ENCODE measurements around the gene ENAH.

DNA sequence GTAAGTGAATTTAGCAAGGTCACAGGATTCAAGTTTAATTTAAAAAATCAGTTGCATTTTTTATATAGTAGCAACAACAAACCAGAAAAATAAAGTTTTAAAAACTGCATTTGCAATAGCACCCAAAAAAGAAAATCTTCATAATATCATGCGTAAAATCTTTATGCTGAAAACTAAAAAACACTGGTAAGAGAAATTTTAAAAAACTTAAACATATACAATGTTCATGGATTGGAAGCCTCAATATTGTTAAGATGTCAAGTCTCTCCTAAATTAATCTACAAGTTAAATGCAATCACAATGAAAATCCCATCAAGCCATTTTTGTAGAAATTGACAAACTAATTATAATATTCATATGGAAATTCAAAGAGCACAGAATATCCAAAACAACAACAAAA is 65.6 kb downstream of the ENAH start:
- no peak for TF ChIP-seq CTCF (IDR thresholded peaks at IDR 0.05; ENCODE audit: low read depth, low read length)
- TF ChIP-seq EZH2phosphoT487 (IDR thresholded peaks at IDR 0.05; ENCODE audit: low read depth): no peak
